Measurements from ENCODE around the gene FRRS1. TPM values are rescaled to one million over a fixed set of nuclear protein-coding genes. Genes with fewer than 3 reads are reported as not detected.

FRRS1 gene
- total RNA-seq, 3 donors from 2014 or later: 0.82 to 0.86 (median 0.84) TPM

DNA sequence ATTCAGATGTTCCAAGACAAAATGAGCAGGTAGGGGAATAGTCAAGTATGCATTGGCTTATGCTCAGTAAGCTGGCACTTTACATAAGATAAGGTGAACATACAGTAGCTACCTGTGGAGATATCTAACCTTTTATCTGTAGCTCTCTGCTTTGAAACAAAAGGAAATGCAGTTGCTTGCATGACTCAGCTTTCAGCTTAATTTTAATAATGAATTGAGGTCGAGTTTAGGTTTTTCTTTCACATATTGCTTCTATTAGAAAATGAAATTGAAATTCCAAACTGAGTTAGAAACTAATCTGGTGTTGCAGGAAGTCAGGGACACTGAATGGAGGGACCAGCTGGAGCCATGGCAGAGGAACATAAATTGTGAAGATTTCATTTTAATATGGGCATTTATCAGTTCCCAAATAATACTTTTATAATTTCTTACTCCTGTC, 8.3 kb downstream of the FRRS1 start:
- no peaks in the 10 kb centered on the region for H3K36me3 Mint-ChIP-seq (ENCODE audit: insufficient read depth)
- DNase-seq: no peak
- H3K4me3 Mint-ChIP-seq: no peak overlapping the region
- H3K27me3 Mint-ChIP-seq (ENCODE audit: low read depth): peaks cover 2% of the 10 kb centered on the region
- no peaks in the 10 kb centered on the region for H3K9me3 Mint-ChIP-seq
- ATAC-seq: peak in 1 of 2 donors; percentile 25
- H3K4me1 Mint-ChIP-seq (ENCODE audit: low read depth): peaks cover 8% of the 10 kb centered on the region

DNA sequence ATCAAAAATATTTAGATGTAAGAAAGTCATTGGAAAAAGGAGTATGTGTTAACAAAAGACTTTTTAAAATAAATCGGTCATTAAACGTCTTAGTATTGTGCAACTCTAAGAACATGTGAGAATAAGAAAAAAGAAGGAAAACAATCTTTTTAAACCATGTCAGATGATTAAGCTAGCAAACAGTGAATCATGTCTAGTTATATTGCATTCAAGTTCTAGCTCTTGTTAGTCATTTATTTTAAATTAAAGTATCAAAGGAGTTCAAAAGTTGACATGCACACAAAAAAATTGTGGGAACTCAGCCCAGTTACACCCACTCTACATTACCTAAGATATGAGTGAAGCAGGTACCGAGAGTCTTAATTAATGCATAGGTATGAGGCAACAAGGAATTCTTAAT, 9.8 kb downstream of the FRRS1 start:
- peaks cover 13% of the 10 kb centered on the region for H3K4me1 Mint-ChIP-seq (ENCODE audit: low read depth)
- ATAC-seq (peak in 1 of 2 donors; percentile 40), DNase-seq (no peak)
- H3K4me3 Mint-ChIP-seq: no peak overlapping the region
- H3K9me3 Mint-ChIP-seq: no peaks in the 10 kb centered on the region
- H3K36me3 Mint-ChIP-seq (ENCODE audit: insufficient read depth): no peaks in the 10 kb centered on the region
- H3K27me3 Mint-ChIP-seq (ENCODE audit: low read depth): no peaks in the 10 kb centered on the region

DNA sequence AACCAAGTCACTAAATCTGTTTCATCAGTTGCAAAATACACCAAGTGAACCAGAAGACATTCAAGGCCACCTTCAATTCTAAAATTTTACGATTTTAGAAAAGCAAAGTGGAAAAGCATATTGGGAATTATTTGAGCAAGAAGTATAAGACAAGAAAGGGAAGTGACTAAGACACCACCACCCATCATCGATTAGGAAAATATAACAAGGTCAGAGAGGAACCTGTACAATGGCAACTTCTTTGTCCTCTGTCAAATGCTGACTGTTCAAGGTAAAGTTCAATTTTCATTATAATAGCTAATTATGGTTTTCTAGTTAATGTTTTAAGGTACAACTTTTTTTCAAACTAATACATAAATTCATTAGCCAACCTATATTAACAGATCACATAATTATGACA, 10.8 kb downstream of the FRRS1 start:
- Mint-ChIP-seq H3K4me3 (no peak overlapping the region), H3K9me3 (no peaks in the 10 kb centered on the region), H3K4me1 (ENCODE audit: low read depth) (peaks cover 15% of the 10 kb centered on the region), H3K27me3 (ENCODE audit: low read depth) (no peaks in the 10 kb centered on the region), H3K36me3 (ENCODE audit: insufficient read depth) (no peaks in the 10 kb centered on the region)
- DNase-seq (no peak), ATAC-seq (no peak)

DNA sequence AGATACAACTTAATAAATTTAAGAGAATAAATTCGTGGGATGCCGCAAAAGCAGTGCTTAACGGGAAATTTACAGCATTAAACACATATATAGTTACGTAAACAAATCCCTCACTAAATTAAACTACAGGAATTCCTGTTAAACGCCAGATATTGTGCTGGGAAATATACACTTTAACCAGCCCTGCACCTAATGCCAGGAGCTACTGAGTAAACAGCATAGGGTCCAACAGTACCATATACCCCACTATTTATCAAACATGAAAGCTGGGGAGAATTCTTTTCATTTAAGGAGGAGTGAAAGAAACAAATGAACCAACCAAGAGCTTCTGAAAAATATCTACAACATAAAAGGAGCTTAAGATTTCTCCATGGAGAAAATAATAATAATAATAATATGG, 11.7 kb downstream of the FRRS1 start:
- ATAC-seq: no peak
- no peak for DNase-seq
- no peak overlapping the region for H3K4me3 Mint-ChIP-seq
- H3K4me1 Mint-ChIP-seq (ENCODE audit: low read depth): peaks cover 22% of the 10 kb centered on the region
- H3K36me3 Mint-ChIP-seq (ENCODE audit: insufficient read depth): no peaks in the 10 kb centered on the region
- H3K9me3 Mint-ChIP-seq: no peaks in the 10 kb centered on the region
- no peaks in the 10 kb centered on the region for H3K27me3 Mint-ChIP-seq (ENCODE audit: low read depth)

DNA sequence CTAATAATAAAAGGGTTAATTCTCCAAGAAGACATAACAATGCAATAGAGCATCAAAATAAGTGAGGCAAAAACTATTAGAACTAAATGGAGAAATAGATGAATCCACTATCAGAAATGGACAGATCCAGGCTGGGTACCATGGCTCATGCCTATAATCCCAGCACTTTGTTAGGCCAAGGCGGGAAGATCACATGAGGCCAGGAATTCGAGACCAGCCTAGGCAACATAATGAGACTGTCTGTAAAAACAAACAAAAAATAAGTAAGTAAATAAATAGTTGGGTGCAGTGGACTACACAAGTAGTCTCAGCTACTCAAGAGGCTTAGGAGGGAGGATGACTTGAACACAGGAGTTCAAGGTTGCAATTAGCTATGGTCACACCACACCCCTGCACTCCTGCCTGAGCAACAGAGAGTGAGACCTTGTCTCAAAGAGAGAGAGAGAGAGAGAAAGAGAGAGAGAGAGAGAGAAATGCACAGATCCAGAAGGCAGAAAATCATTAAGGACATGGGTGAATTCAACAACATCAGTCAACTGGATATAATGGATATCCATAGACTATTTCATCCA, 12.3 kb downstream of the FRRS1 start:
- Mint-ChIP-seq H3K27me3 (ENCODE audit: low read depth) (no peaks in the 10 kb centered on the region), H3K4me3 (no peak overlapping the region), H3K9me3 (no peaks in the 10 kb centered on the region), H3K36me3 (ENCODE audit: insufficient read depth) (no peaks in the 10 kb centered on the region), H3K4me1 (ENCODE audit: low read depth) (peaks cover 25% of the 10 kb centered on the region)
- DNase-seq (no peak), ATAC-seq (no peak)

DNA sequence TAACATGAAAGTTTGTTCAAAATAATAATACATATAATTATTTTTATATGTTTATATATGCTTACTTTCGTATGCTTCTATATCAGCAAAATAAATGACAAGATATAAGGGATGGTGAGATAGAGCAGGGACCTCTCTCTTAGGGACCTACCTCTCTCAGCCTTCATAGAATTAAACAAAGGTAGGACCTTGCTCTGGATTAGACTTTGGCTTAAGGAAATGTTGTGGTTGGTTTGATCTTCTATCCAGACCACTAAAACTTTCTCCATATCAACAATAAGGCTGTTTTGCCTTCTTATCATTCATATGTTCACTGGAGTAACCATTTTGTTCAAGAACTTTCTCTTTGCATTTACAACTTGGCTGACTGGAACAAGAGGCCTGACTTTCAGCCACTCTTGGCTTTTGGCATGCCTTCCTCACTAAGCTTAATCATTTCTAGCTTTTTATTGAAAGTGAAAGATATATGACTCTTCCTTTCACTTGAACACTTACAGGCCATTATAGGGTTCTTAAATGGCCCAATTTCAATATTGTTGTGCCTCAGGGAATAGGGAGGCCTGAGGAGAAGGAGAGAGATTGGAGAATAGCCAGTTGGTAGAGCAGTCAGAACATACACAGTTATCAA, 14.4 kb downstream of the FRRS1 start:
- H3K4me3 Mint-ChIP-seq: no peak overlapping the region
- H3K36me3 Mint-ChIP-seq (ENCODE audit: insufficient read depth): no peaks in the 10 kb centered on the region
- peaks cover 17% of the 10 kb centered on the region for H3K4me1 Mint-ChIP-seq (ENCODE audit: low read depth)
- H3K27me3 Mint-ChIP-seq (ENCODE audit: low read depth): no peaks in the 10 kb centered on the region
- ATAC-seq (peak; percentile 76 to 77), DNase-seq (no peak)
- H3K9me3 Mint-ChIP-seq: no peaks in the 10 kb centered on the region

DNA sequence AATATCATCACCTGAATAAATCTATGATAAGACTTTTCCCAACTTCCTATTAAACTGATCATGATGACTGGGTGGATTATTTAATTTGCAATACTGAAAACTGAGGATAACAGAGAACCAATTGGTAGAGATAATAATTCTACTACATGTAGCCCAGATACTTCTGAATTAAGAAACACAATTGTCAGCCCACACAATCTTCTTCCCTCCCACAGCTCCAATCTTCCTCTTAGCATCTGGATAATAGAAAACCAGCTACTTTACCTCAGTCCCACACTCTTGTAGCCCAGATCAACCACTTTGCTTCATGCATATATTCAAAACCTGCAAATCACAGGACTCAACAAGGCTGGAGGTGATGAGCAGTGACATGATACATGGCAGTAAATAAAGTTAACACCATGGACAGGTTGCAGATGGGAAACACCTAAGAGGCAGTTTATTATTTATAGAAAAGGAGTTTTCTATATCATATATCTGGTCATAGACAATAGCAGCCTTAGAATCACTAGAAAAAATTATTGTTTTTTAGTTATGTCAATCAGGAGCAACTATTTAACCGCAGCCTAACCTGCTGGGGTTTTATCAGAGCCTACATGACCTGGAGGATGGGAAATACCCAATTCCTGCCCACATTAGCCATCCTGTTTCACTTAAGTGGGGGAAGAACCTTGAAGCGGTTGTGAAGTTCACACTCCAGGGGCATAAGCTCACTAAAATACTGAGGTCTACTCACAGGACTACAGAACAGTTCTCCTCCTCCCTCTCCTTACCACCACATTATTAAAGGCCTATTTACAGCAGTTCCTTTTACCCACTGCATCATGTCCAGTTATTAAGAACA, 16.7 kb downstream of the FRRS1 start:
- H3K4me3 Mint-ChIP-seq: no peak overlapping the region

DNA sequence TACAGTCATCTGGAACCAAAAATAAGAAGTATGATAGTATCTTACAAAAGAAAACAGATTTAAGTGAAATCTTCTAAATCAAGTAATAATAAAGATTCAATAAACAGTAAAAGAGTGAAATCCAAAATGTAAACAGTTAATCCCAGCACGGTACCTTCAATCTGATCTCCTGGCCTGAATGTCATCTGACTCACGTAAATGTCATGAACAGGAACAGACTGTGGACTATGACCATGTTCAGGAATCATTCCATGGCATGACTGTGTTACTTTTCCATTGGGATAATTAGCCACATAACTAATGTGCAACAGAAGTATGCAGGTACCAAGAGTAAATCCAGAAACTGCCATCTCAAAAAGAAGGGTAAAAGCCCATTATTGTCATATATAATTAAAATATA, 18.0 kb downstream of the FRRS1 start:
- Mint-ChIP-seq H3K4me1 (ENCODE audit: low read depth) (peaks cover 17% of the 10 kb centered on the region), H3K27me3 (ENCODE audit: low read depth) (no peaks in the 10 kb centered on the region), H3K36me3 (ENCODE audit: insufficient read depth) (no peaks in the 10 kb centered on the region), H3K4me3 (no peak overlapping the region), H3K9me3 (no peaks in the 10 kb centered on the region)
- DNase-seq (no peak), ATAC-seq (no peak)

More for the DNA sequence above, 16.7 kb downstream of the FRRS1 start:
- Mint-ChIP-seq H3K27me3 (ENCODE audit: low read depth) (no peaks in the 10 kb centered on the region), H3K4me1 (ENCODE audit: low read depth) (peaks cover 17% of the 10 kb centered on the region), H3K36me3 (ENCODE audit: insufficient read depth) (no peaks in the 10 kb centered on the region), H3K9me3 (no peaks in the 10 kb centered on the region)
- DNase-seq (no peak), ATAC-seq (peak; percentile 56 to 68)

DNA sequence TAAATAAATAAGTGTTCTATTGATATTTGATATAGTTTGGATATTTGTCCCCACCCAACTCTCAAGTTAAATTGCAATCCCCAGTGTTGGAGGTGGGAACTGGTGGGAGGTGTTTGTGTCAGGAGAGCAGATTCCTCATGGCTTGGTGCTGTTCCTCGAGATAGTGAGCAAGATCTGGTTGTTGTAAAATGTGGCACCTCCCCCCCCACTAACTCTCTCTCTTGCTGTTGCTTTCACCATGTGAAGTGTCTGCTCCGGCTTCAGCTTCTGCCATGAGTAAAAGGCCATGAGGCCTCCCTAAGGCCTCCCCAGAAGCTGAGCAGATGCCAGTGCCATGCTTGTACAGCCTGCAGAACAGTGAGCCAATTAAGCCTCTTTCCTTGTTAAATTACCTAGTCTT, 20.8 kb downstream of the FRRS1 start:
- H3K4me1 Mint-ChIP-seq (ENCODE audit: low read depth): peaks cover 10% of the 10 kb centered on the region
- no peaks in the 10 kb centered on the region for H3K9me3 Mint-ChIP-seq
- DNase-seq (no peak), ATAC-seq (no peak)
- no peaks in the 10 kb centered on the region for H3K27me3 Mint-ChIP-seq (ENCODE audit: low read depth)
- peaks cover 2% of the 10 kb centered on the region for H3K36me3 Mint-ChIP-seq (ENCODE audit: insufficient read depth)
- H3K4me3 Mint-ChIP-seq: no peak overlapping the region

DNA sequence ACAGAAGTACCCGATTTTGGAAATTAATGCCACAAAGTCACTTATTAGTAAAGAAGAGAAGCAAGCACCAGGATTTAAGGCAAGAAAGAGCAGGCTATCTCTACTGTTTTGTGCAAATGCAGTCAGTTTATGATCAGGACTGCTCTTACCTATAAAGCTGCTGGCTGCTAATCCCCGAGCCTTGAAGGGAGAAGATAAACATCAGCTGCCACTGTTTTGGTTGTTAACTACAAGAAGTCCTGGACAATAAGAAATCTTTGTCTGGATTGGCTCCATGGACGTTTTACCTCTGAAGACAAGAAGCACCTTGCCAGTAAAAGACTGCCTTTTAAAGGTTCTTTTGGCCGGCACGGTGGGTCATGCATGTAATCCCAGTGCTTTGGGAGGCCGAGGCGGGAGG, 21.4 kb downstream of the FRRS1 start:
- ATAC-seq (no peak), DNase-seq (no peak)
- Mint-ChIP-seq H3K9me3 (no peaks in the 10 kb centered on the region), H3K36me3 (ENCODE audit: insufficient read depth) (peaks cover 2% of the 10 kb centered on the region), H3K4me3 (no peak overlapping the region), H3K27me3 (ENCODE audit: low read depth) (no peaks in the 10 kb centered on the region), H3K4me1 (ENCODE audit: low read depth) (peaks cover 7% of the 10 kb centered on the region)

DNA sequence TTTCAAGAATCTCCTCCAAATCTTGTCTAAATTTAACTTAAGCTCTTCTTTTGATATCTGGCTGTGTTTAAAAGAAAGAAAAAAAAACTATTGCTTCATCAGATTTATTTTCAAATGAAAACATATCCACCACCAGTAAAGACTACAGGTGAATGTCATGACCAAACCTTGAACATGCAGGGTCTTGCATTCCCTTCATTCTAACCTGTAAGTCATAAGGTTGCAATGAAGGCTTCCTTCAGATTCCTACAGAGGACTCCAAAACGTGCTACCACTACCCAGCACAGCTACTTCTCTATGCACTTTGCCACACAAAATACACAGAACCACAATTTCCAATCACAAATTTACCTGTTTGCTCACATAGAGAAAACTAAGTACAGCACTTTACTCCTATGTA, 26.3 kb downstream of the FRRS1 start:
- ATAC-seq (no peak), DNase-seq (no peak)
- Mint-ChIP-seq H3K27me3 (ENCODE audit: low read depth) (no peaks in the 10 kb centered on the region), H3K9me3 (no peaks in the 10 kb centered on the region), H3K4me1 (ENCODE audit: low read depth) (no peaks in the 10 kb centered on the region), H3K4me3 (no peak overlapping the region), H3K36me3 (ENCODE audit: insufficient read depth) (peaks cover 2% of the 10 kb centered on the region)

DNA sequence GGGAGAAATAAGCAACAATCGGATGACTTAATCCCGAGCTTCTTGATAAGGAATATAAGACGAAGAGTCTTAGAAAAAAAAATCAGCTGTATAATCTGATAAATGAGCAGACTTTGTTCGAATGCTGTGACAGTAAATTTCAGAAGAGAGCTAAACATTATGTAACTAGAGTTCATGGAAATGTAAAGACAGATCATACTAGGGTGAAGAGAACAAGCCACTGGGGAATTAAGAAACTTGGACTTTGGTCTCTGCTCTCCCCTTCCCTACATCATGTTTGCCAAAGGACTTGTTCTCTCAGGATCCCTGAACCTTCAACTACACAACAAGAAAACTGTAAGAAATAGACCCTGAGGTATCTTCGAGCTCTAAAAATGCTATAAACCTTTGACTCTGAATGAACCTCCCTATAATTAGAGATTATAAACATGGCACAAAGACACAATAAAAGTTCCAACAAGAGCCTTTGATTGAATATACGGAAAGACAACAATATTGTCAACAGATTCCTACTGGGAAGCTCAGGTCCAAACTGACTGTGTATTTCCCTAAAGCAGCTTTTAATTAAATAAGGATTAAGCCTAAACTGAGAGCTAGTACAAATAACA, 27.5 kb downstream of the FRRS1 start:
- no peak overlapping the region for H3K4me3 Mint-ChIP-seq
- H3K4me1 Mint-ChIP-seq (ENCODE audit: low read depth): no peaks in the 10 kb centered on the region
- no peaks in the 10 kb centered on the region for H3K9me3 Mint-ChIP-seq
- no peak for ATAC-seq
- H3K36me3 Mint-ChIP-seq (ENCODE audit: insufficient read depth): peaks cover 2% of the 10 kb centered on the region
- no peaks in the 10 kb centered on the region for H3K27me3 Mint-ChIP-seq (ENCODE audit: low read depth)
- DNase-seq: no peak

DNA sequence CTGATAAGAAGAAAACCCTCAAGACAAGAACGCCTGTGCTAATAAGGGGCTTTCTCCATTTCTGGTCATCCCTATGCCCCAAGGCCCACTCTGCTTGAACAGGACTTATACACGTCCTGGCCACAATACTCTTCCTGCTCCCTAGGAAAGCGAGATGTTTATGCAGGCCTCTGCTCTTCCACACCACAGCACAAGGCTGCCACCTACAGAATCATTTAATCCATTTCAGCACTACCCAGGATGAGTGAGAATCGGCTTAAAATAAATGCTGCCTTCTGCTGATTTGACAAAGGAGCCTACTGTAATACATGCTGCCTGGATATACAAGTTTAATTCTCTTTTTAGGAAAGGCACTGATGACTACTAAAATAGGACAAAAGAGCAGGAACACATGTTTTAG, 29.4 kb downstream of the FRRS1 start:
- ATAC-seq: no peak
- no peak overlapping the region for H3K4me3 Mint-ChIP-seq
- peaks cover 2% of the 10 kb centered on the region for H3K36me3 Mint-ChIP-seq (ENCODE audit: insufficient read depth)
- no peaks in the 10 kb centered on the region for H3K27me3 Mint-ChIP-seq (ENCODE audit: low read depth)
- H3K4me1 Mint-ChIP-seq (ENCODE audit: low read depth): no peaks in the 10 kb centered on the region
- H3K9me3 Mint-ChIP-seq: no peaks in the 10 kb centered on the region
- no peak for DNase-seq

DNA sequence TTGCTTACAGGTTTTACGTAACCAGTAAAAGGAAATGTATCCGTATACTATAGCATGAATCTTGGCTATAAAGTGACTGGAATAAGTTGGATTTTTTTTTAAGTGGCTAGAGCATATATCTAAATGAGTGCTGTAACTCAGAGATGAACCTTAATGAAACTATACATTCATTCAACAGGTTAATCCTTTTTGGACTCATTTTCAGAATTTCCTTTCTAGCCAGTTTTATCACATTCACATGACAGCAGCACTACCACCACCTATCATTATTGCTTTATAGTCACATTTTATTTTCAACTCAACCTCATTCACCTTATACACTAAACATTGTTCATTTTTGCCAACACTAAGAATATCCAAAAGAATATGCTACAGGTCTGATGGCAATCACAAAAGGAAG, 30.6 kb downstream of the FRRS1 start:
- Mint-ChIP-seq H3K9me3 (no peaks in the 10 kb centered on the region), H3K4me1 (ENCODE audit: low read depth) (no peaks in the 10 kb centered on the region), H3K27me3 (ENCODE audit: low read depth) (no peaks in the 10 kb centered on the region), H3K4me3 (no peak overlapping the region), H3K36me3 (ENCODE audit: insufficient read depth) (no peaks in the 10 kb centered on the region)
- DNase-seq (no peak), ATAC-seq (no peak)
